ENCODE measurements around the gene TMX1. TPM values are rescaled to one million over a fixed set of nuclear protein-coding genes. Genes with fewer than 3 reads are reported as not detected.

The TMX1 gene
- total RNA-seq, 1 experiment from 2014 or later, result 110 TPM

- peak; percentile 13 for DNase-seq (ENCODE audit: low read depth)
These were observed 2.8 kb downstream of the TMX1 start for GRCh38 chr14:51242545-51243490.

DNA sequence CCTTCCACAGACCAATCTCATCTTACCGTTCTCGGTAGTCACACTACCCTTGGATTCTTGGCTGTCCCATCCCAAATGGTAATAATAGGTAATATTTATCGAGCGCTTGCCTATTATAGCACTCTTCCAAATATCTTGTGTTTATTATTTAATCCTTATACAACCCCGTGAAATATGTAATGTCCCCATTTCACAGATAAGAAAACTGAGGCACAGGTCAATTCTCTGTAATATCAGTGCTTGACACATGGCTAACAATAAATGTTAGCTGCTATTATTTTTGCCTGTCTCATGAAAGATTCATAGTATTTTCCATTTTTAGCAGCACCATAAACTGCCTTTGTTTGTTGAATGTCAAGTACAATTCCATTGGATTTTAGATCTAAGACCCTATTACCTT is 4.5 kb downstream of the TMX1 start:
- no peak for DNase-seq (ENCODE audit: low read depth)

DNA sequence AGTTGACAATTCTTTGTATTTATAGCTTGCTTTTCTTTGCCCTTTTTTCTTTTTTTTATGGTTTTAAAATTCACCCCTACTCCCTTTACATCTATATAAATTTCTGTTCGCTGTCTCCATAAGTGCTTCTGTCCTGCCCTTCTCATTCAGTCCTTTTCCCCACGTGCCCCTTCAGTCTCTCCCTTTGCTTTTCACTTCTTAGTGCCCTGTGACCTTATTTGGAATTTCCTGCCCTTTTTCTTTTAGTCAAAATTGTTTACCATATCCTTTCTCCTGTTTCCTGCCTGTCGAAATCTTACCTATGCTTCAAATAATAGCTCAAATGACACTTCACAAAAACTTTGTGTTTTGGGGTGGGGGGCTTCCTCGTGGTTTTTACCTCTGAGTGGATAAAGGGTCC is 6.0 kb downstream of the TMX1 start:
- DNase-seq (ENCODE audit: low read depth), result no peak

GRCh38 chr14:51248016-51248987 is 8.3 kb downstream of the TMX1 start:
- no peak for DNase-seq (ENCODE audit: low read depth)

- DNase-seq (ENCODE audit: low read depth), result no peak
These were observed 11.4 kb downstream of the TMX1 start for GRCh38 chr14:51251486-51251885.

- no peak for DNase-seq (ENCODE audit: low read depth)
These were observed 13.8 kb downstream of the TMX1 start for GRCh38 chr14:51253880-51254279.

GRCh38 chr14:51258280-51258679 is 18.2 kb downstream of the TMX1 start:
- no peak for DNase-seq (ENCODE audit: low read depth)

DNA sequence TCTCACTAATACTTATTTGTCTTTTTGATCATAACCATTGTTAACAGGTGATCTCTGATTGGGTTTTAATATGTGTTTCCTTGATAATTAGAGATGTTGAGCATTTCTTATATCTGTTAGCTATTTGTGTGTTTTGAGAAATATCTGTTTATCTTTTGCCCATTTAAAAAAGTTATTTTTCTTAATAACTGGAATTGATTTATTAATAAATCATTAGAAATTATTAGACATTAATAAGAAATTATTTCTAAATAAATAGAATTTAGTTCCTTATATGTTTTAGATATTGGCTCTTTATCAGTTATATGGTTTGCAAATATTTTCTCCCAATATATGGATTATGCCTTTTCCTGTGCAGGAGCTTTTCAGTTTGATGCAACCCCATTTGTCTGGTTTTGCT is 18.7 kb downstream of the TMX1 start:
- no peak for DNase-seq (ENCODE audit: low read depth)

- DNase-seq (ENCODE audit: low read depth), result no peak
These were observed 20.2 kb downstream of the TMX1 start for GRCh38 chr14:51260225-51260624.

DNA sequence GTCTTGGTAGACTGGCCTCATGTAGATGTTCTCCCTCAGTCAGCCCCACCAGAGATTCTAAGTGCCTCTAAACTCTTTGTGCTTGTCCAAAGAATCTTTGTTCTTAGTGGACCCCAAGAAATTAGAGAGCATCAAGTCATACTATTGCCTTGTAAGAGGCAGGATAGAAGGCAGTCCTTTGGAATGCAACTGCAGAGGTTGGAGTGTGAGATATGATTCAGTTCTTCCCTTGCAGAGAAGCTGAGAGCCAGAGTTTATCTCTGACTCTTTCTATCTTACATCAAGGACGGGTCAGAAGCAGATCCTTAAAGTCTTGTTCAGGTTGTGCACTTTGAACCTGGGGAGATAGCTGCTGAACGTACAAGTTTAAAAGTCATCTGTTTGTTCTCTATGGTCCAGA is 21.1 kb downstream of the TMX1 start:
- DNase-seq (ENCODE audit: low read depth), result no peak

GRCh38 chr14:51262868-51263267 is 22.8 kb downstream of the TMX1 start:
- no peak for DNase-seq (ENCODE audit: low read depth)

GRCh38 chr14:51269634-51270033 is 29.6 kb downstream of the TMX1 start:
- no peak for DNase-seq (ENCODE audit: low read depth)

DNA sequence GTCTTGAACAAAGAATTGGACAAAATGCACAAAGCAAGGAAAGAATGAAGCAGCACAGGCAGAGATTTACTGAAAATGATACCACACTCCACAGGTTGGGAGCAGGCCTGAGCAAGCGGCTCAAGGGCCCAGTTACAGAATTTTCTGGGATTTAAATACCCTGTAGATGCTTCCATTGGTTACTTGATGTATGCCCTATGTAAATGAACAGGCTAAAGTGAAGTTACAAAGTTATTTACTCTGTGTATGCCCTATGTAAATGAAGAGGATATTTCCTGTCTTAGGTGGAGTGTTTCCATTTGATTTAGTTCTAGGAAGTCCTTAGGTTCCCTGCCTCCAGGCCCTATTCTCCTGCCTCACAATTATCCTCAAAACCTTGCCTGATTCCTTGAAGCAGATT is 36.6 kb downstream of the TMX1 start:
- DNase-seq (ENCODE audit: low read depth), result no peak

GRCh38 chr14:51277753-51278415 is 37.8 kb downstream of the TMX1 start:
- DNase-seq (ENCODE audit: low read depth), result no peak

- DNase-seq (ENCODE audit: low read depth), result no peak
These were observed 42.5 kb downstream of the TMX1 start for GRCh38 chr14:51282517-51282916.

DNA sequence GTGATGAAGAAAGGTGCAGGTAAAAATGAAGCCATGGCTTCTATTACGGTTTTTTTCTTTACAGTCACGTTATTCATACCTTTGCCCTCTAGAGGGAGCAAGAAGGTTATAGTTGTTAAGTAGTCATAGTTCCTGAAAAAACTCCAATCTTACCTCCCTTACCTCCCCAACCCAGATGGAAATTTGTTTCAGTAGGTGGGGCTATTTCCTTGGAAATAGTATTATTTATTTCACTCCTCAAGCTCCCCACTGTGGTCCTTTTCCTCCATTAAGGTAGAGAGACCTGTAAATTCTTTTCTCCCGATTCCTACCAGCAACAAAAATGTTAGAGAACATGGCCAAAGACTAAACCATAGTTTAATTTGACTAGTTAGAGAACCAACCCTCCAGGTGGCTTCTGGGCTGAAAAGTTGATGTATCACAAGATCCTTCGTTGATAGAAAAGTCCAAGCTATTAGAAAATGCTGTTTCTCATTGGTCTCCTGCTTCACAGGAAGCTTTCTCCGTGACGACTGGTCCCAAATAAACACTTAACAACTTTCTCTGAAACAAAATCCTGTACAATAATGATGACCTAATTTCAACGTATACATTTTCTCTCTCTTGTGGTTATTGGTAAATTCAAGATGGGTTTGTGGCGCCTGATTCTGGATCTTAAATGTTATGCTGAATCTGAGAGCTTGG is 43.5 kb downstream of the TMX1 start:
- DNase-seq (ENCODE audit: low read depth), result peak; percentile 84

DNA sequence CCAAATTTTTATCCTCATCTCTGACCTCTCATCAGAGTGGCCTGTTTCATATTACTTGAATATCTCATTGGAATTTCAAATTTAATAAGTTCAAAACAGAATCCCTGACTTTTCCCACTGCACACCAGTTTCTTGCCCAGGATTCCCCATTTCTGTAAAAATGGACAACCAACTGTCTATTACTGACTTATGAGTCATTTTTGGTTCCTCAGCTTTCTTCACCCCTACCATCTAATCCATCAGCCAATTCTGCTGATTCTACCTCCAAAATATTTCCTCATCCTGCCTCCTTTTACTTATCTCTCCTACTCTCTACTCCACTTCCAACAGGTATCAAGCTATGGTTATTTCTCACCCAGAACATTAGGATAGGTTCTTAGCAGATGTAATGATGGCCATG is 44.2 kb downstream of the TMX1 start:
- no peak for DNase-seq (ENCODE audit: low read depth)

DNA sequence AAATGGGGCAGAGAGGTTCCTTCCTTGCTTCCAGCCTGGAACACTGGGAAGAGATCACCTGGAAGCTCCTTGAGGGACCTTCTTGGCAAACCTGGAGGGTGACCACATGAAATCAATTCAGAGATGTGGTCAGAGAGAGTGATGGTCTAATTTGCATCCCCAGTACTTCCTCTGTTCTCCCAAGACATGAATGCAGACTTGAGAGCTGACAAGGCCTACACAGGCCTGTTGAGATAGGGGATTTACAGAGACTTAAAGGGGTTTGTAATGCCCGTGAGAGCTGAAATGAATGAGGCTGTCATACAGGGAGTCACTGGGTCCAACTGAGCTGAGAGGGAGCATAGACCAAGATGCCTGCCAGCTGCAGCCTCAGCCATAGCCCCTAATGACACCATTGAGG is 45.1 kb downstream of the TMX1 start:
- DNase-seq (ENCODE audit: low read depth), result no peak

DNA sequence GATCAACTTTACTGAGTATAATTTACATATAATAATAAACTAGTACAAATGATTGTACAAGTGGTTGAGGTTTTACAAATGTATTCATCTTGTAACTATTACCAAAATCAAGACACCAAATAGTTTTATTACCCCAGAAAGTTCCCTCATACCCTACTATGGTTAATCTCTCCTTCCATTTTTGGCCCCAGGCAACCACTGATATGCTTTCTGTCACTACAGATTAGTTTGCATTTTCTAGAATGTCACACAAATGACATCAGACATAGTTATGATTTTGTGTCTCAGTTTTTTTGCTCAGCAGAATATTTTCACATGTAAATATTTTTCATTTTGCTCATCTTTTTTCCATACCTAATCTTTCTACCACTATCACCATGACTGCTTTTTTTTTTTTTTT is 49.1 kb downstream of the TMX1 start:
- DNase-seq (ENCODE audit: low read depth), result no peak

DNA sequence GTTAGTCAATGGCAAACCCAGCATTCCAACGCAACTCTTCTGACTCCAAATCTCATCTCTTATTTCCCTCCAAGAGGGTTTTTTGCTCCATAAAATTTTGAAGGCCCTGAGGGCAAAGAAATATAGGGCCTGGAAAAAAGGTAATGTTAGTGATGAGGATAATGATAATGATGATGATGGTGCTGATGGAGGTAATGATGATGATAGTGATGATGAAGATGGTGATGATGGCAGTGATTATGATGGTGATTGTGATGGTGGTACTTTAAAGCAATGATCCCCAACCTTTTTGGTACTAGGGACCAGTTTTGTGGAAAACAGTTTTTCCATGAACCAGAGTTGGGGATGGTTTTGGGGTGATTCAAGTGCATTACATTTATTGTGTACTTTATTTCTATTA is 50.1 kb downstream of the TMX1 start:
- DNase-seq (ENCODE audit: low read depth), result no peak

DNA sequence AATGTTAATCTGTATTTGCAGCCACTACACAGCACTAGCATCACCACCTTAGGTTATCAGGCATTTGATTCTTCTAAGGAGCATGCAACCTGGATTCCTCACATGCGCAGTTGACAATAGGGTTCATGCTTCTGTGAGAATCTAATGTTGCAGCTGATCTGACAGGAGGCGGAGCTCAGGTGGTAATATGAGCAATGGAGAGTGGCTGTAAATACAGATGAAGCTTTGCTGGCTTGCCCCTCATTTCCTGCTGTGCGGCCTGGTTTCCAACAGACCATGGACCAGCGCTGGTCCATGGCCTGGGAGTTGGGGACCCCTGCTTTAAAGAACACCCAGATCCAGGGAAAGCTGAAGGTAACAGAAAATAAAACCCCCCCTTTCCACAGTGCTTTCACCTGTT is 51.0 kb downstream of the TMX1 start:
- DNase-seq (ENCODE audit: low read depth), result no peak
